HG03565 (cell line): ENCODE results near the gene CD22.
"Not testable (repeated sequence)": the region's sequence is repeated elsewhere in the genome, so short reads cannot be mapped to it uniquely, and the experiment has no call there.

ENCODE experiments used
- ATAC-seq: cut with Tn5 transposase; IDR thresholded peaks from one replicate; pipeline ENCODE4 v1.9.1; 2021; ENCODE audit warnings: mild to moderate bottlenecking, moderate library complexity; ENCODE audit not compliant: unreplicated experiment

The CD22 gene

DNA sequence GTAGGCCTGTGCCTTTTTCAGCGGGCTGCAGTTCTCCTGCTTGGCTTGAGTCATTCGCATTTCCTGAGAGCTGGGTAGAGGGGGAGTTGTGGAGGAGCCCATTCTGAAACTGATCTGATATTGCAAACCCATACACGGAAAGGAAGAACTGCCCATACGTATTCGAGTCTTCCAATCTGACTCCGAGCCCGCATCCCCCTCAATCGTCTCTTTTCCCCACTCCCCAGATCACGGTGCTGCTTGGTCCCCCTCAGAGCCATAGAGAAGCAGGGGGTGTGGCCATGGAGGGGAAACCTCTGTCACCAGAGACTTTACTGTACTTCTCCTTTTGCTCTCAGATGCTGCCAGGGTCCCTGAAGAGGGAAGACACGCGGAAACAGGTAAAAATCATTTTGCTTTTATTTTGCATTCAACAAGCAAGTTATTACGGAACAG, at the start of gene CD22:
Gene CD22, plus strand, starts transcription at position 337 of the 435 bp plus-strand sequence. CDS start 2,854 bp downstream, outside the sequence.
- ATAC-seq: no peak

- no peak for ATAC-seq
Observed at GRCh38 chr19:35279374-35279773, 49.6 kb upstream of the CD22 start.

DNA sequence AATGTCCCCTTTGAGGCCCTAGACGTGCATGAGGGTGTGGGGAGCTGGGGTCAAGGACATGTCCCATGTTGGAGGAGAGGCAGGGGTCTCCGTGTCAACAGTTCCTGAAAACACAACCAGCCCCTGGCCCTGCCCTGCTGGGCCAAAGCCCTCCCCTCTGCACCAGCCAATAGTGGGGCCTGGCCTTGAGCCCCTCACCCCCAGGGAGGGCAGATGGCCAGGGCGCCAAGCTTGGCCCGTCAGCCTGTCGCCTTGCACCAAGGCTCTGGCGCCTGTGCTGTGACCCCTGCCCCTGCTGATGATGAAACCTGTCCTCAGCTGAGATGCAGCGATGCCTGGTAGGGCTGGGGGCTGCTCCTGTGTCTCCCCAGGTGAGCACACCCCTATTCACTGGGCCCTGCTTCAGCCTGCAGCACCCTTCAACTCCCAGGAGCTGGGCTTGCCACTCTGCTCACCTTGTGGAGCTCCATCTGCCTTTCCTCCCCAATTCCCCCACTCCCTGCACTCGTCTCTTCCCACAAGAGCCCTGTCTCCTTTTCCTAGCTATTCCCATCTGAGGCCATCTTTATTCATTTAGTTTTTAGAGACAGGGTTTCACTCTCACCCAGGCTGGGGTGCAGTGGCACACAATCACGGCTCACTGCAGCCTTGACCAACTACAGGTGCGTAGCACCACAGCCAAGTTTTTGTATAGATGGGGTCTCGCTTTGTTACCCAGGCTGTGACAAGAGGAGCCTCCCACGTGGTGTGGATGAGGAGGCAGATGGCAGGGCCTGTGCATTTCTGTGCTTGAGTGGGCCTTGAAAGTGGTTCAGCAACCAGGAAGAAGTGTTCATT, 48.8 kb upstream of the CD22 start:
- no peak for ATAC-seq

- no peak for ATAC-seq
Observed at GRCh38 chr19:35281303-35281702, 47.7 kb upstream of the CD22 start.

DNA sequence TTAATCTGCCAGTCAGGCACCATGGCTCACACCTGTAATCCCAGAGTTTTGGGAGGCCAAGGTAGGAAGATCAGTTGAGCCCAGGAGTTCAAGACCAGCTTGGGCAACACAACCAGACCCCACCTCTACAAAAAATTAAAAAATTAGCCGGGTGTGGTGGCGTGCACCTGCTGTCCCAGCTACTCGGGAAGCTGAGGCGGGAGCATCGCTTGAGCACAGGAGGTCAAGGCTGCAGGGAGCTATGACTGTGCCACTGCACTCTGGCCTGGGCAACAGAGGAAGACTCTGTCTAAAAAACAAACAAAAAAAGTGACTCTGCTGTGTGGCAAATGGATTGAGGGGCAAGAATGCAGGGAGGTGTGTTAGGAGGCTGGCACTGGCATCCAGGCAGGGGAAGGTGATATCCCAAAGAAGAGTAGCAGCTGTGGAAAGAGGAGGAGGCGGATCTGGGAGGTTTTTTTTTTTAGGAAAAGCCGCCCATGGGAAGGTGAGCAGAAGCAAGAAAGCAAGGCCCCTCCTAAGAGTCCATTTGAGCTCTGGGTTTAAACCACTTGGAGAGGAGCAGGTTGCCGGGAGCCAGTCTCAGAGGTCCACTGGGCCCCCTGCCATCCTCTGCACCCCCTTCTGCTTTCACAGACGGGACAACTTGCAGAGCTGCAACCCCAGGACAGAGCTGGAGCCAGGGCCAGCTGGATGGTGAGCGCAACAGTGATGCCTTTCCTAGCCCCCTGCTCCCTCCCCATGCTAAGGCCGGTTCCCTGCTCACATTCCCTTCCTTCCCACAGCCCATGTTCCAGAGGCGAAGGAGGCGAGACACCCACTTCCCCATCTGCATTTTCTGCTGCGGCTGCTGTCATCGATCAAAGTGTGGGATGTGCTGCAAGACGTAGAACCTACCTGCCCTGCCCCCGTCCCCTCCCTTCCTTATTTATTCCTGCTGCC, 44.6 kb upstream of the CD22 start:
- no peak for ATAC-seq

DNA sequence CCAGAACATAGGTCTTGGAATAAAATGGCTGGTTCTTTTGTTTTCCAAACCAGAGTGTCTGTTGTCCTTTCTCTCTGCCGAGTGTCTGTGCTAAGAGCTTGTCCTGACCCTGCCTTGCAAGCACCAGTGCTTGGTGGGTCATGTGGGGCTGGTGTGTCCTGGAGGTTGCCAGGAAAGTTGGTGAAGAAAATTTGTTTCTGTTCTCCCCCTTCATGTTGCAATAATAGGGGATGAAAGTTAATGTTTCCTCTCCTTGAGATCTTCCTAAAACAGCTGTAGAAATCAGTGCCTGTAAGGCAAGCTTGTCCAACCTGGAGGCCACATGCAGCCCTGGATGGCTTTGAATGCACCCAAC, 43.9 kb upstream of the CD22 start:
- ATAC-seq: no peak

DNA sequence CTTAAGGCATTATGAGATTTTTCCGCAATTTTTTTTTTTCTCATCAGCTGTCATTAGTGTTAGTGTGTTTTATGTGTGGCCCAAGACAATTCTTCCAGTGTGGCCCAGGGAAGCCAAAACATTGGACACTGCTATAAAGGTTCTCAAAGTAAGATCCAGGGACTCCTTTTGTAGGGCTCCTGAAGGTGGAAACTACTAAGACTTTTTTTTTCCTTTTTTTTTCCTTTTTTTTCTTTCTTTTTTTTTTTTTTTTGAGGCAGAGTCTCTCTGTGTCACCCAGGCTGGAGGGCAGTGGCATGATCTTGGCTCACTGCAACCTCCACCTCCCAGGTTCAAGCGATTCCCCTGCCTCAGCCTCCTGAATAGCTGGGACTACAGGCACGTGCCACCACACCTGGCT, 43.5 kb upstream of the CD22 start:
- not testable (repeated sequence) for ATAC-seq

DNA sequence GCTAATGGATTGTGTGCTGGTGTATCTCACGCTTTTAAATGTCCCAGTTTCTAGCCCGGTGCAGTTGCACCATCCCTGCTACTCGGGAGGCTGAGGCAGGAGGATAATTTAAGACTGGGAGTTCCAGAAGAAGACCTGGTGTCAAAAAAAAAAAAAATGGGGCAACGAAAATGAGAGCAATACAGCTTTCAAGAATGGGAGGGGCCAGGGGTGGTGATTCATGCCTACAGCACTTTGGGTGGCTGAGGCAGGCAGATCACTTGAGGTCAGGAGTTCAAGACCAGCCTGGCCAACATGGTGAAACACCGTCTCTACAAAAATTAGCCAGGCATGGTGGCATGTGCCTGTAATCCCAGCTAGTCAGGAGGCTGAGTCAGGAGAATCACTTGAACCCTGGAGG, 42.9 kb upstream of the CD22 start:
- not testable (repeated sequence) for ATAC-seq

DNA sequence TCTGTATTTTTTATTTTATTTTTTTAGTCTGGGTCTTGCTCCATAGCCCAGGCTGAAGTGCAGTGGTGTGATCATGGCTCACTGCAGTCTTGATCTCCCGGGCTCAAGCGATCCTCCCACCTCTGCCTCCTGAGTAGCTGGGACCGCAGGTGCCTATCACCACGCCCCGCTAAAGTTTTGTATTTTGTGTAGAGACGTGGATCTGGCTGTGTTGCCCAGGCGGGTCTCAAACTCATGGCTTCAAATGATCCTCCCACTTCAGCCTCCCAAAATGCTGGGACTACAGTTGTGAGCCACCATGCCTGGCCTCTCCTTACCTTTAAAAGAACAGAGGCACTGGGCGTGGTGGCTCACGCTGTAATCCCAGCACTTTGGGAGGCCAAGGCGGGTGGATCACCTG, 41.3 kb upstream of the CD22 start:
- no peak for ATAC-seq

DNA sequence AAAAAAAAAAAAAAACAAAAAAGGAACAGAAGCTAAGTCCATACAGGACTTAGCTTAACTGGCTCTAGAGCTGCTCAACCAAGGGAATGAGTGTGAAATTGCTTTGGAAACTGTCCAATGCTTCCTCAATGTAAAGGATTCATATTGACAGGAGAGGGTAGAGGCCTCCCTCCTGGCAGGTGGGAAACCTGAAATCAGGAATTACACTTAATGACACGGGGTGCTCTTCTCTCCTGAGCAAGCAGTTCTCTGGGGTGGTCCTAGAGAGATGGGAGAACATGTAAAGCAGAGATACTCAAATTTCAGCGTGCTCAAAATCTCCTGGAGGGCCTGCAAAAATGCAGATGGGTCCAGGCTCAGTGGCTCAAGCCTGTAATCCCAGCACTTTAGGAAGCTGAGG, 40.7 kb upstream of the CD22 start:
- no peak for ATAC-seq

GRCh38 chr19:35288906-35289305, 40.1 kb upstream of the CD22 start:
- ATAC-seq: no peak

GRCh38 chr19:35290381-35291127, 38.4 kb upstream of the CD22 start:
- no peak for ATAC-seq

GRCh38 chr19:35291259-35291658, 37.7 kb upstream of the CD22 start:
- no peak for ATAC-seq

DNA sequence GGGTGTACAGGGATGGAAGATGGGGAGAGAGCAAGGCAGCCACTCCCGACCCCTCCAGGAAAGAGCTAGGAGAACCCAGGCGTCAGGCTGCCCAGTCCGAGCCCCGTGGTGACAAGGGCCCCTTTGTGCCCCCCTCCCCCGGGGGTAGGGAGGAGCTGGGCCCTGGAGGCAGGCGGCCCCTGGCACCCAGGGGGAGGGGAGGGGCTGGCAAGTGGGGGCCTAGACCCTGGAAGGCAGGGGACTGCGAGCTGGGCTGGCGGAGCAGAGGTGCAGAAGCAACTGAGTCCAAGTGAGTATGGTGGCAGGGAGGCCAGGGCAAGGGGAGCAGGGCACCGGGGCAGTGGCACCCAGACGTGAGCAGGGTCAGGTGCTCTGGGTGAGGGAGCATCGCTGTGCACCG, 37.1 kb upstream of the CD22 start, which contains the start of gene MAG:
Gene MAG, plus strand, starts transcription at position 246 of the 400 bp plus-strand sequence. CDS start 3,248 bp downstream, outside the sequence.
- no peak for ATAC-seq

- no peak for ATAC-seq
Observed at GRCh38 chr19:35292421-35293362, 36.3 kb upstream of the CD22 start.

GRCh38 chr19:35293363-35293739, 35.6 kb upstream of the CD22 start:
- no peak for ATAC-seq

- no peak for ATAC-seq
Observed at GRCh38 chr19:35293808-35294207, 35.2 kb upstream of the CD22 start.

DNA sequence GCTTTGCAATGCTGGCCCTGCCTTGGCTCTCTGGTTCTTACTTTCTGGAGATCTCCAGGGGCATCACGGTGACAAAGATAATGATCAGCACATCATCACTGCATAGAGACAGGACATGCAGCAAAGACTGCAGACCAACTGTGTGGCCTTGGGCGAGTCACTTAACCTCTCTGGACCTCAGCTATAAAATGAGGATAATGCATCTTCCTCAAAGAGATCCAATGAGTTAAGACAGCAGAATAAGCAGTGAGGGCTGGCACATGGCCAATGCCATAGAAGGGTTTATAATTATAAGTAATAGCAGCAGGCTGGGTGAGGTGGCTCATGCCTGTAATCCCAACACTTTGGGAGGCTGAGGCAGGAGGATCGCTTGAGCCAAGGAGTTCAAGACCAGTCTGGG, 34.7 kb upstream of the CD22 start:
- no peak for ATAC-seq

GRCh38 chr19:35294859-35295791, 33.9 kb upstream of the CD22 start:
- no peak for ATAC-seq
